ENCODE measurements around the gene MAP4K5.
A peak's percentile ranks its signal among the peaks of the same experiment; 100 is the strongest.
"Not testable (repeated sequence)": the region's sequence is repeated elsewhere in the genome, so short reads cannot be mapped to it uniquely, and the experiment has no call there.

MAP4K5 gene

DNA sequence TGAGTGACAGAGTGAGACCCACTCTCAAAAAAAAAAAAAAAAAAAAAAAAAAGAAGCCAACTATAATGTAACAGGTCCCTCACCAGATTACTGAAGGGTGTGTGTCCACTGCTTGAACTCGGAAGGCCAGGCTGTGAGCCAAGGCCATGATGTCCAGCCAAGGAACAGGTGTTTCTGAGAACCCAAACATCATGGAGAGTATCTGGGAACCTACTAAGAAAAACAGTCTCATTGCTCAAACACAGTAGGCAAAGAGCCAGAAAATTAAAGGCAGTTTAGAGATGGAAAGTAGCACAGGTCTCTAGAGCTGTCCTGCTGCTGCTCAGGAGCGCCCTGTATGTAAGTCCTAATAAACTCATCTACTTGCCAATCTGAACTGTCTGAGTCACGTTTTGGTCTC, 12.5 kb upstream of the MAP4K5 start:
- in situ Hi-C loops (cut with MboI; ENCODE audit: low pct_unique_long_range_greater_than_20kb, low sequenced_read_pairs, unreplicated experiment), result loop anchor here (25.0 kb wide), 1 partner anchor 683 kb away; the partner anchor contains the start of gene NEMF
- TF ChIP-seq, protein P1, sequence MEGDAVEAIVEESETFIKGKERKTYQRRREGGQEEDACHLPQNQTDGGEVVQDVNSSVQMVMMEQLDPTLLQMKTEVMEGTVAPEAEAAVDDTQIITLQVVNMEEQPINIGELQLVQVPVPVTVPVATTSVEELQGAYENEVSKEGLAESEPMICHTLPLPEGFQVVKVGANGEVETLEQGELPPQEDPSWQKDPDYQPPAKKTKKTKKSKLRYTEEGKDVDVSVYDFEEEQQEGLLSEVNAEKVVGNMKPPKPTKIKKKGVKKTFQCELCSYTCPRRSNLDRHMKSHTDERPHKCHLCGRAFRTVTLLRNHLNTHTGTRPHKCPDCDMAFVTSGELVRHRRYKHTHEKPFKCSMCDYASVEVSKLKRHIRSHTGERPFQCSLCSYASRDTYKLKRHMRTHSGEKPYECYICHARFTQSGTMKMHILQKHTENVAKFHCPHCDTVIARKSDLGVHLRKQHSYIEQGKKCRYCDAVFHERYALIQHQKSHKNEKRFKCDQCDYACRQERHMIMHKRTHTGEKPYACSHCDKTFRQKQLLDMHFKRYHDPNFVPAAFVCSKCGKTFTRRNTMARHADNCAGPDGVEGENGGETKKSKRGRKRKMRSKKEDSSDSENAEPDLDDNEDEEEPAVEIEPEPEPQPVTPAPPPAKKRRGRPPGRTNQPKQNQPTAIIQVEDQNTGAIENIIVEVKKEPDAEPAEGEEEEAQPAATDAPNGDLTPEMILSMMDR (IDR thresholded peaks at IDR 0.05; ENCODE audit: extremely low read depth, insufficient read depth, missing control alignments), result no peak
- no peak for DNase-seq (ENCODE audit: low spot score)

DNA sequence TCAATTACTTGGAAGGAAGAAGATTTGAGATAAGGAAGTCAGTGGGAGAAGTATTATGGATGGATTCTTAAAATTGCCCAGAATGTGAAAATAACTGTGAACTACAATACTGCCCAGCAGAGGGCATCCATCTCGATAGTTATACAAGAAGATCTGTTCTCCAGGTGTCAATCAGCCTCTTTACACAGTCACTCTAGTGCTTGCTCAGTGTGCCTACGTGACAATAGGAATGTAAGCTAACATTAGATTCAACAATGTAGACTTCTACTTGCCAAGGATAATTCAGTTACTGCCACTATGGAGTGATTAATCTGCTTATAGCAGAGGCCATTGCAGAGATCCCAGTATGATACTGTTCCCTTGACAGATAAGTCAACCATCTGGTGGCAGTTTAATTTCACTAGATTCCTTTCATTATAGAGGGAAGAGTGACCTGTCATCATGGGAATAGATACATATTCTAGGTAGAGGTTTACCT, 10.6 kb upstream of the MAP4K5 start:
- TF ChIP-seq, protein P1 (IDR thresholded peaks at IDR 0.05; ENCODE audit: extremely low read depth, insufficient read depth, missing control alignments), result peak; percentile 48
- in situ Hi-C loops (cut with MboI; ENCODE audit: low pct_unique_long_range_greater_than_20kb, low sequenced_read_pairs, unreplicated experiment), result loop anchor here (25.0 kb wide), 1 partner anchor 681 kb away; the partner anchor contains the start of gene NEMF
- DNase-seq (ENCODE audit: low spot score), result peak; percentile 65

DNA sequence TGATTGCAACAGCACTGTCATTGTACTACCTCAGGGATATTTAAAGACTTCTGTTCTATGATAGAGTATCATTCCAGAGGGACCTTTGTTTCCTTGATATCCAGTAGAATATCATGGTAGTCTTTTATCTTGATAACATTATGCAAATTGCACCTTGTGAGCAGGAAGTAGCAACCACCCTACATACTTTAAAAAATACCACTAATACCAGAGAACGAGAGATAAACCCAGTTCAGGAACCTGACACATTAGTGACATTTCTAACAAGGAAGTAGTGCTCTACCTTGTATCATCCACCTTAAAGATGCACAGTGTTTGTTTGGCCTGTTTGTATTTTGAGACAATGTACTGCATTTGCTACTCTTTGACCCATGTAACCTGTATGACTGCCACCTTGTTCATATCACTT, 8.8 kb upstream of the MAP4K5 start:
- no peak for DNase-seq (ENCODE audit: low spot score)
- in situ Hi-C loops (cut with MboI; ENCODE audit: low pct_unique_long_range_greater_than_20kb, low sequenced_read_pairs, unreplicated experiment), result loop anchor here (25.0 kb wide), 1 partner anchor 679 kb away; the partner anchor contains the start of gene NEMF
- TF ChIP-seq, protein P1 (IDR thresholded peaks at IDR 0.05; ENCODE audit: extremely low read depth, insufficient read depth, missing control alignments), result no peak

DNA sequence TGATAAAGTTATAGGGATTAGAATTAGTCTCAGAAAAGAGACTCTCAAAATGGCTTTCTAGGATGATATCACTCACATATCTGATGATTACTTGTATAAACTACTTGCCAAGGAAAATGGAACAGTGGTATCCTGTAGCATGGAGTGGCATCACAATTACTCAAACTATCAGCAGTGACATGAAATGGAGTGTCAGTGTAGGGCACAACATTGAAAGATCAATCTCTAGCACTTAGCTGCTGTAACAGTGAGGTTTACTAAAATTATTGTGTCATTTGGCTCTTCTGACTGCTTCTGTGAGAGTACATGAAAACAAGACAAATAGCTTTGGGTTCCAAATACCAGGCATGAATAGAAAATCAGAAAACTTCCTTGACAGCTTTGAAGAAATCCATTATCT, 6.7 kb upstream of the MAP4K5 start:
- in situ Hi-C loops (cut with MboI; ENCODE audit: low pct_unique_long_range_greater_than_20kb, low sequenced_read_pairs, unreplicated experiment), result loop anchor here (25.0 kb wide), 1 partner anchor 677 kb away; the partner anchor contains the start of gene NEMF
- no peak for DNase-seq (ENCODE audit: low spot score)
- TF ChIP-seq, protein P1 (IDR thresholded peaks at IDR 0.05; ENCODE audit: extremely low read depth, insufficient read depth, missing control alignments), result no peak

DNA sequence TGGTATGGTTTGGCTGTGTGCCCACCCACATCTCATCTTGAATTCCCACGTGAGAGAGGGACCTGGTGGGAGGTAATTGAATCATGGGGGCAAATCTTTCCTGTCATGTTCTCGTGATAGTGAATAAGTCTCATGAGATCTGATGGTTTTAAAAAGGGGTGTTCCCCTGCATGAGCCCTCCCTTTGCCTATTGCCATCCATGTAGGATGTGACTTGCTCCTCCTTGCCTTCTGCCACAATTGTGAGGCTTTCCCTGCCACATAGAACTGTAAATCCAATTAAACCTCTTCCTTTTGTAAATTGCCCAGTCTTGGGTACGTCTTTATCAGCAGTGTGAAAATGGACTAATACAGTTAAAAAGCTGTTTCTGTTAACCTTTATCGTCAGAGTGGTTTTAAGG, 5.7 kb upstream of the MAP4K5 start:
- not testable (repeated sequence) for DNase-seq (ENCODE audit: low spot score)
- in situ Hi-C loops (cut with MboI; ENCODE audit: low pct_unique_long_range_greater_than_20kb, low sequenced_read_pairs, unreplicated experiment), result loop anchor here (25.0 kb wide), 1 partner anchor 676 kb away; the partner anchor contains the start of gene NEMF

DNA sequence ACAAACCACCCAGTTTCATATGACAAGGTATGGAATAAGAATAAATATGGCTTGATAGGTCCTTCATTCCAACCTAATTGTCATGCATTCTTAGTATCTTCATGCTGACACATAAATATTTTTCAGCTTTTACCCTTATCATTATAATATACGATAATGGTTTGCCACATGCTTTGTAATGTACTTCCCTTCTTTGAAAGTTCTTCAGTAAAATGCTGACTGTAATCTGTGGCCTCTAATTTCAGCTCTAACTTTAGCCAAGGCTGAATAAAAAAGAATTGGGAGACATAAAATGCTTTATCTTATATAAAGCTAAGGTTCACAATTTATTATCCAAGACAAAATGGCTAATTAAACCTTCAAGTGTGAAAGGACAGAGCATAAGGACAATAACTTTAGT, 2.6 kb upstream of the MAP4K5 start:
- no peak for DNase-seq (ENCODE audit: low spot score)
- TF ChIP-seq, protein P1 (IDR thresholded peaks at IDR 0.05; ENCODE audit: extremely low read depth, insufficient read depth, missing control alignments), result no peak
- in situ Hi-C loops (cut with MboI; ENCODE audit: low pct_unique_long_range_greater_than_20kb, low sequenced_read_pairs, unreplicated experiment), result loop anchor here (25.0 kb wide), 1 partner anchor 673 kb away; the partner anchor contains the start of gene NEMF

DNA sequence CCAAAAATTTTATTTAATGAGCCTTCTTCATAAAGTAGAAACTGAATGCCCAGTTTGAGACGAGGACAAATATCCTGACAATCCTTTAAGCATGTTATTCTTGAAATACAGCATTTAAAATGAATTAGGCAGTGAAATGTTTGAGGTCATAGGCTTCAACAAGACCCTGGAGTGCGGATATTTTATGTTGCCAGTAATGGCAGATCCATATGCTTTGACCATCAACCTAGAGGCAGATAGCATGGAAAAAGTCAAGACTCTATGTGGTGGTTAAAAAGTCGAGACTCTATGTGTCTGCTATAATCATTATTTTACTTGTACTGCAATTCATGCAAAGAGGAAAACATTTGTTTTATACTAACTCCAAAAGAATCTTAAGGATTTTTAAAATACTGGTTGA, 2.0 kb upstream of the MAP4K5 start:
- DNase-seq (ENCODE audit: low spot score), result no peak
- in situ Hi-C loops (cut with MboI; ENCODE audit: low pct_unique_long_range_greater_than_20kb, low sequenced_read_pairs, unreplicated experiment), result loop anchor here (25.0 kb wide), 1 partner anchor 672 kb away; the partner anchor contains the start of gene NEMF
- TF ChIP-seq, protein P1 (IDR thresholded peaks at IDR 0.05; ENCODE audit: extremely low read depth, insufficient read depth, missing control alignments), result no peak
